ENCODE results near the gene IQUB. TPM values are rescaled to one million over a fixed set of nuclear protein-coding genes. Genes with fewer than 3 reads are reported as not detected.
"Not testable (repeated sequence)": the region's sequence is repeated elsewhere in the genome, so short reads cannot be mapped to it uniquely, and the experiment has no call there.

The IQUB gene
- total and polyA plus RNA-seq, 8 donors = 0.87 to 3.8 (median 2.1) TPM

GRCh38 chr7:123492485-123492884 lies 41.9 kb downstream of the IQUB start:
- Histone ChIP-seq H3K4me1 (no peaks in the 10 kb centered on the region), H3K27me3 (no peaks in the 10 kb centered on the region), H3K36me3 (no peaks in the 10 kb centered on the region), H3K4me3 (no peak overlapping the region), H3K27ac (no peak overlapping the region), H3K9me3 (no peaks in the 10 kb centered on the region)
- DNase-seq (no peak), ATAC-seq (no peak)
- intact Hi-C loops (cut with DNase I) = no loop called here
- TF ChIP-seq CTCF (IDR thresholded peaks at IDR 0.05) = no peak

- intact Hi-C loops (cut with DNase I) = no loop called here
- H3K9me3 ChIP-seq = no peaks in the 10 kb centered on the region
Measured at GRCh38 chr7:123485721-123486120, 48.7 kb downstream of the IQUB start.

GRCh38 chr7:123485187-123485586 lies 49.2 kb downstream of the IQUB start:
- Histone ChIP-seq H3K4me3 (no peak overlapping the region), H3K9me3 (no peaks in the 10 kb centered on the region), H3K36me3 (no peaks in the 10 kb centered on the region), H3K27ac (no peak overlapping the region), H3K4me1 (no peaks in the 10 kb centered on the region), H3K27me3 (no peaks in the 10 kb centered on the region)
- intact Hi-C loops (cut with DNase I) = no loop called here
- DNase-seq (no peak), ATAC-seq (no peak)
- no peak for TF ChIP-seq CTCF (IDR thresholded peaks at IDR 0.05)

More at GRCh38 chr7:123485721-123486120, 48.7 kb downstream of the IQUB start:
- Histone ChIP-seq H3K4me3 (no peak overlapping the region), H3K27me3 (no peaks in the 10 kb centered on the region), H3K36me3 (no peaks in the 10 kb centered on the region), H3K27ac (no peak overlapping the region), H3K4me1 (no peaks in the 10 kb centered on the region)
- DNase-seq (no peak), ATAC-seq (no peak)
- TF ChIP-seq CTCF (IDR thresholded peaks at IDR 0.05) = no peak

- no peaks in the 10 kb centered on the region for H3K27me3 ChIP-seq
- no peaks in the 10 kb centered on the region for H3K36me3 ChIP-seq
- intact Hi-C loops (cut with DNase I) = no loop called here
- TF ChIP-seq CTCF (IDR thresholded peaks at IDR 0.05) = no peak
- no peaks in the 10 kb centered on the region for H3K4me1 ChIP-seq
- no peak for DNase-seq
- ATAC-seq = no peak
- H3K27ac ChIP-seq = no peak overlapping the region
- H3K4me3 ChIP-seq = no peak overlapping the region
- no peaks in the 10 kb centered on the region for H3K9me3 ChIP-seq
Measured at GRCh38 chr7:123484199-123484598, 50.2 kb downstream of the IQUB start.

GRCh38 chr7:123480107-123480506 lies 54.3 kb downstream of the IQUB start:
- no peak overlapping the region for H3K4me3 ChIP-seq
- H3K36me3 ChIP-seq = no peaks in the 10 kb centered on the region
- intact Hi-C loops (cut with DNase I) = no loop called here
- no peaks in the 10 kb centered on the region for H3K4me1 ChIP-seq
- ATAC-seq = no peak
- H3K27ac ChIP-seq = no peak overlapping the region
- no peaks in the 10 kb centered on the region for H3K27me3 ChIP-seq
- H3K9me3 ChIP-seq = peaks cover 0 to 5% of the 10 kb centered on the region in 2 donors
- no peak for TF ChIP-seq CTCF (IDR thresholded peaks at IDR 0.05)
- no peak for DNase-seq

- intact Hi-C loops (cut with DNase I); H3K4me1 ChIP-seq; H3K27me3 ChIP-seq: not testable (repeated sequence)
Measured at GRCh38 chr7:123478056-123478455, 56.3 kb downstream of the IQUB start.

More at GRCh38 chr7:123478056-123478455, 56.3 kb downstream of the IQUB start:
- DNase-seq, H3K9me3 ChIP-seq, H3K4me3 ChIP-seq, ATAC-seq, H3K36me3 ChIP-seq, H3K27ac ChIP-seq: not testable (repeated sequence)

All from left lung (tissue), 10 donors.